Pulmonary artery endothelial cell (primary cell): ENCODE data around the gene PRAME. TPM values are rescaled to one million over a fixed set of nuclear protein-coding genes. Genes with fewer than 3 reads are reported as not detected.
"Not testable (repeated sequence)": the region's sequence is repeated elsewhere in the genome, so short reads cannot be mapped to it uniquely, and the experiment has no call there.

Source experiments
- DNase-seq: peaks from one replicate; pipeline ENCODE4 v3.0.0-alpha.2; 2011; ENCODE audit warnings: low read depth, low spot score
- total RNA-seq: library from RNA; depleted of rRNA; stranded (reverse); fragments of >200 nt; gene quantifications from 2 replicates; pipeline ENCODE4 v1.2.3, GENCODE V29; 2014

The PRAME gene
- total RNA-seq, 1 donor from 2014 or later: not detected

- no peak for DNase-seq
Measured at GRCh38 chr22:22550789-22551434, 8.2 kb downstream of the PRAME start.

DNA sequence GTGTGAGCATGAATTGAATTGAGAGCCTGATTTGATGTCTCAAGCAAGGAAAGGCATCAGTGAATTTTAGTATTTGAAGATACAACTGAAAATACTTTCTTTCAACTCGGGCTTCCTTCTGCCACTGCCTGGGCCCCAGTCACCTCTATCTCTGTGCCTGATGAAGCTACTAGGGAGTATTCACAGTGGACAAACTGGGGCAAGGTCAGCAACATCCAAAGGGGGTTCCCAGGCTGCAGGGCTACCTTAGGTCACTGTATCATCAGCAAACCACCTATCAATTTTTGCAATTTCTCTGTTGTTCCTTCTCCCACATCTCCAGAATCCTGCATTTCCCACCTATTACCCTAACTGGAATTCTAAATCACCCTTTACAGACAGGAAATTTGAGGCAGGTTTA is 10.2 kb downstream of the PRAME start:
- no peak for DNase-seq

DNA sequence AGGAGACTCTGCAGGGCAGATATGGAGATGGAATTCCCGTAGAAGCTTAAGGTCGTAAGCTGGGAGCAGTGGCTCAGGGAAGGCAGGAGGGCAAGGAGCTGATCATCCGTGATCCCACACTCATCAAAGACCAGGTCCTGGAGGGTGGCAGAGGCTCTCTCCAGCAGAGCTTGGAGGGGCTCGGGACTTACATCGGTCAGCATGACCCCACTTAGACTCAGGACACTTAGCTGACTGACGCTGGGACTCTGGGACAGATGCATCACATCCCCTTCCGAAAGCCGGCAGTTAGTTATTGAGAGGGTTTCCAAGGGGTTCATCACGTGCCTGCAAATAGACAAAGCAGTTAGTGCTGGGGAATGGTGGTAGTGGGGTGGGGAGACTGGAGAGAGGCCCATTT is 10.7 kb downstream of the PRAME start:
- no peak for DNase-seq

DNA sequence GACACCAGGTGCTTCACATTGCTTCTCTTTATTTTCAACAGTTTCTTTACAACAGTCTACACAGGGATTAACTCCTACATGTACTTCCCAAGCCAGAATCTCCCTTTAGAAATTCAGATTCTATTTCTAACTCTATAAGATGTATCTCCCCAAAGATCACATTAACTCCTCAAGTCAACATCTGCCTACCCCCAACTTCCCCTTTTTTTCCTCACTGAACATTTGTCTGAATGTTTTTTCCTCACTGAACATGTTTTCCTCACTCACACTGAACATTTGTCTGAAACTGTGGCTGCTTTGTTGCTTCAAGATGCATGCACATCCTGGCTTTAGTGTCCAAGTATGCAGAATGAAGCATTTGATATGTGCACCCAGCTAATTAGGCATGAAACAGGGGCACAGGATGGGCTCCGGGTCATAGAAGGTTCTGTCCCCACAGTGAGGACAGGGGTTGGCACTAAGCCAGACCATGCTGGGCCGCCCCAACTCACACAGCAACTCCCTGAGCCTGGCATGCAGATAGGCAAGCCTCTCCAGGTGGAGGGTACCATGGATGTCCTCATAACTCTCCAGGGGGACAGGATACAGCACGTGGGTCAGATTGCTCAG is 11.3 kb downstream of the PRAME start:
- no peak for DNase-seq

DNA sequence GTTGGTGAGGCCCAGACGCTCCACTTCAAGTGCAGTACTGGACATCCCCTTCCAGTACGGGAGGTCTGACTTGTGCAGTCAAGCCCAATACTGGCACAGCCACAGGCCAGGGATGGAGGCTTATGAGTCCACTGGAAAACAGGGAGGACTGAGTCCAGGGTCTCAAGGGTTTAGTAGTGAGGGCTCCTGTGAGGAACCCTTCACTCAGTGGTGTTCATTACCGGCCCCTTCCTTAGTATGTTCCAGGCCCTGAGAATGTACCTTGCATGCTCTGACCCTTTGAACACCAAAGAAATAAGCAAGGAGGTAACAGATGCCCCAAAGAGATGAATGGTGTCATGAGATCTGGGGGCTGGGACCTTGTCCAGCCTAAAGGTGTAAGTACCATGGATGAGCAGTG is 11.8 kb downstream of the PRAME start:
- no peak for DNase-seq

DNA sequence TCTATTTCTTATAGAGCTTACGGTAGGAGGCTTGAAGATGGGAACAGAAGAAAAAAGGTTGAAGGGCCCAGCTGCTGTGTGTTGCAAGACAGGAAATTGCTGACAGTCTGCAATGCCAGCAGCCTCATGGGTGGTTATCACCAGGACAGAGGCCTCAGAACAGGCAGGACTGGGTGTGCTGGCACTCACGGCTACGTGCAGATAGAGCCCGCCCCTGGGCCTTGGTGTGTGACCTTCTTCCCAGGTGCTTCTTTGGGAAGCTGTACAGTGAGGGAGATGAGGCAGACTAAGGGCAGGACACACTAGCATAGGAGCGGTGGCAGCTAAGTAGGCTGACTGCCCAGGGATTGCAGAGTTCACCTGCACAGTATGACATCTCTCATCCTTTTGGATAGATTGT is 12.6 kb downstream of the PRAME start:
- no peak for DNase-seq

- no peak for DNase-seq
Measured at GRCh38 chr22:22545084-22545483, 14.0 kb downstream of the PRAME start.

DNA sequence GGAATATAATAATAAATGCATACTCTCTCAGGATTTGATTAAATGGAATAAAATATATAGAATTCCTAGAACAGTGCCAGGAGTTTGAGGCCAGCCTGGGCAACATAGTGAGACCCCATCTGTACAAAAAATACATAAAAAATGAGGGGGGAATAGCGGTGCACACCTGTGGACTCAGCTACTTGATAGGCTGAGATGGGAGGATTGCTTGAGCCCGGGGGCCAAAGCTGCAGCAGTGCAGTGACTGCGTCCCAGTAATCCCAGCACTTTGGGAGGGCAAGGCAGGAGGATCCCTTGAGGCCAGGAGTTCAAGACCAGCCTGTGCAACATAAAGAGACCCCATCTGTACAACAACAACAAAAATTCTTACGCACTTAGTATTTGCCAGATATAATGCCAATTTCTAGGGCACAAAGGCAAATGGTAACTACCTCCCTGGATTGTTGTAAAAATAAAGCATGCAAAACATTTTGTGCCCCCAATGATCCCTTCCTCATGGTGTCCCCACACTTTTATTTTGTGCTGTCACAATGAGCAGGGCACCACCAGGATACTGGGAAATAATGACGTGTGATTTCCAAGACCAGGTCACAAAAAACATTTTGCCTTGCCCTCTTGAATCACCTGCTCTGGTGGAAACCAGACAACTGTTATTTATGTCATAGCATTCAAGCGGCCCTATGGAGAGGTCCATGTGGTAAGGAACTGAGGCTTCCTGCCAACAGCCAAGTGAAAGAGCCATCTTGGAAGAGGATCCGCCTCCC is 20.7 kb downstream of the PRAME start:
- no peak for DNase-seq

DNA sequence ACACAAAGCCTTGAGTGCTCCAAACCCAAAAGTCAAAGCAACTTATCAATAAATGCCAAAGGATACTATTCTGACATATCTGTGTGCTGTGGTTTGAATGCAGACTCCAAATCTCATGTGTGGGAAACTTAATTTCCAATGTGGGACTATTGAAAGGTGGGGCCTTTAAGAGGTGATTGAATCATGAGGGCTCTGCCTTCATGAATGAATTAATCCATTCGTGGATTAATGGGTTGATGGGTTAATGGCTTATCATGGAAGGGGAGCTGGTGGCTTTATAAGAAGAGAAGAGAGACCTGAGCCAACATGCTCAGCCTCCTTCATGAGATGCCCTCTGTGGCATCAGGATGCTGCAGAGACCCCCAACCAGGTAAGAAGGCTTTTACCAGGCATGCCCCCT is 22.1 kb downstream of the PRAME start:
- no peak for DNase-seq

DNA sequence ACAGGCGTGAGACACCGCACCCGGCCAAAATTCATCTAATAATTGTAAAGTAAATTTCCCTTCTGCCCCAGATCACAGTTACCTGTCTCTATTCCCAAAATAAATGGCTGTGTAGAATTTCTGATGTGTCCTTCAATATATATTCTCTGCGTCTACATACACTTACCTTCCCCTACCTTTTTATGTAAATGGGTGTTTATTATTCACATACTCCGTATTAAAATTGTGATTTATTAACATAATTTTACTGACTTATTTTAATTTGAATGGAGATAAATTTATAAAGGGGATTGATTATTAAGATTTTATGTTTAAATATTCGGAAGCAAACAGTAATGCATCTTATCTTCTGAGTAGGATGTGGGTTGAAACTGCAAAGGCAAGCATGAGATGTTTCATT is 22.6 kb downstream of the PRAME start:
- DNase-seq: no peak

GRCh38 chr22:22535662-22536061 is 23.4 kb downstream of the PRAME start:
- no peak for DNase-seq

GRCh38 chr22:22534604-22535415 is 24.3 kb downstream of the PRAME start:
- no peak for DNase-seq

DNA sequence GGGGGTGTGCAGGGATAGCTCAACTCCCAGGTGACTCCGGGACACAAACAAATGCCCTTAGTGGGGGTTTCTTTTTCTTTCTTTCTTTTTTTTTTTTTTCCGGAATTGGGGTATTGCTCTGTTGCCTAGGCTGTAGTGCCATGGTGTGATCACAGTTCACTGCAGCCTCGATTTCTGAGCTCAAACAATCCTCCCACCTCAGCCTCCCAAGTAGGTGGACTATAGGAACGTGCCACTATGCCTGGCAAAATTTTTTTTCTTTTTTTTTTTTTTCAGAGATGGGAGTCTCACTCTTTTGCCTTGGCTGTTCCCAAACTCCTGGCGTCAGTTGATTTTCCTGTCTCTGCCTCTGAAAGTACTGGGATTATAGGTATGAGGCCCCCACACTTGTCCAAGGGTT is 25.2 kb downstream of the PRAME start:
- DNase-seq: no peak

DNA sequence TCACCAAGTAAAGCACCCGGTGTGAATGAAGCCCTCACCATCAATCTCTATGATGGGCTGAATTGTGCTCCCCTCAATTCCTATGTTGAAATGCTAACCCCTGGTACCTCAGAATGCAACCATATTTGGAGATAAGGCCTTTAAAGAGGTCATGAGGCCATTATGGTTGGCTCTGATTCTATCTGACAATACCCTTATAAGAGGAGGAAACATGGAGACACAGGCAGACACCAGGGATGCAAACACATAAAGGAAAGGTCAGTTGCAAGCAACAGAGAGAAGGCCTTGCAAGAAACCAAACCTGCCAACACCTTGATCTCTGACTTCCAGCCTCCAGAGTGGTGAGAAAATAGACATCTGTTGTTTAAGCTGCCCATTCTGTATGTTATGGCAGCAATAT is 25.6 kb downstream of the PRAME start:
- no peak for DNase-seq

DNA sequence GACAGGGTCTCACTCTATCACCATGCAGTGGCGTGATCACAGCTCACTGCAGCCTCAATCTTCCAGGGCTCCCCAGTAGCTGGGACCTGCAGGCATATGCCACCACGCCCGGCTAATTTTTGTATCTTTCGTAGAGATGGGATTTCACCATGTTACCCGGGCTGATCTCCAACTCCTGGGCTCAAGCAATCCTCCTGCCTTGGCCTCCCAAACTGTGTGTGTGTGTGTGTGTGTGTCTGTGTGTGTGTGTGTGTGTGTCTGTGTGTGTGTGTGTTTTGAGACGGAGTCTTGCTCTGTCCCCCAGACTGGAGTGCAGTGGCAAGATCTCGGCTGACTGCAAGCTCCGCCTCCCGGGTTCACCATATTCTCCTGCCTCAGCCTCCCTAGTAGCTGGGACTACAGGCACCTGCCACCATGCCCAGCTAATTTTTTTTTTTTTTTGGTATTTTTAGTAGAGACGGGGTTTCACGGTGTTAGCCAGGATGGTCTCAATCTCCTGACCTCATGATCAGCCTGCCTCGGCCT is 26.5 kb downstream of the PRAME start:
- not testable (repeated sequence) for DNase-seq

GRCh38 chr22:22531770-22532546 is 27.1 kb downstream of the PRAME start:
- no peak for DNase-seq

DNA sequence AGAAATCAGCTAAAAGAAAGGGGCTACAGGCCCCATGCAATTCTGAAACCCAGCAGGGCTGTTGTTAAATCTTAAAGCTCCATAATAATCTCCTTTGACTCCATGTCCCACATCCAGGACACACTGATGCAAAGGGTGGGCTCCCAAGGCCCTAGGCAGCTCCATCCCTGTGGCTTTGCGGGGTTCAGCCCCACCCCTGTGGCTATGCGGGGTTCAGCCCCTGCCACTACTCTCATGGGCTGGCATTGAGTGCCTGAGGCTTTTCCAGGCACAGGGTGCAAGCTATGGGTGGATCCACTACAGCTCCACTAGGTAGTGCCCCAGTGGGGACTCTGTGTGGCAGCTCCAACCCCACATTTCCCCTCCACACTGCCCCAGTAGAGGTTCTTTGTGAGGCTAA is 30.3 kb downstream of the PRAME start:
- DNase-seq: no peak

DNA sequence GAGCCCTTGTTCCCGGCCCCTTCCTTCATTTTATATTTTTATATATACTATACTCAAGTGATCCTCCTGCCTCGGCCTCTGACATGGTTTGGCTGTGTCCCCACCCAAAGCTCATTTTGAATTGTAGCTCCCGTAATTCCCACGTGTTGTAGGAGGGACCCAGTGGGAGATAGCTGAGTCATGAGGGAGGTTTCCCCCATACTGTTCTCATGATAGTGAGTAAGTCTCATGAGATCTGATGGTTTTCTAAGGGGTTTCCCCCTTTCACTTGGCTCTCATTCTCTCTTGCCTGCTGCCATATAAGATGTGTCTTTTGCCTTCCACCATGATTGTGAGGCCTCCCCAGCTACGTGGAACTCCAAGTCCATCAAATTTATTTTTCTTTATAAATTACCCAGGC is 31.8 kb downstream of the PRAME start:
- no peak for DNase-seq

DNA sequence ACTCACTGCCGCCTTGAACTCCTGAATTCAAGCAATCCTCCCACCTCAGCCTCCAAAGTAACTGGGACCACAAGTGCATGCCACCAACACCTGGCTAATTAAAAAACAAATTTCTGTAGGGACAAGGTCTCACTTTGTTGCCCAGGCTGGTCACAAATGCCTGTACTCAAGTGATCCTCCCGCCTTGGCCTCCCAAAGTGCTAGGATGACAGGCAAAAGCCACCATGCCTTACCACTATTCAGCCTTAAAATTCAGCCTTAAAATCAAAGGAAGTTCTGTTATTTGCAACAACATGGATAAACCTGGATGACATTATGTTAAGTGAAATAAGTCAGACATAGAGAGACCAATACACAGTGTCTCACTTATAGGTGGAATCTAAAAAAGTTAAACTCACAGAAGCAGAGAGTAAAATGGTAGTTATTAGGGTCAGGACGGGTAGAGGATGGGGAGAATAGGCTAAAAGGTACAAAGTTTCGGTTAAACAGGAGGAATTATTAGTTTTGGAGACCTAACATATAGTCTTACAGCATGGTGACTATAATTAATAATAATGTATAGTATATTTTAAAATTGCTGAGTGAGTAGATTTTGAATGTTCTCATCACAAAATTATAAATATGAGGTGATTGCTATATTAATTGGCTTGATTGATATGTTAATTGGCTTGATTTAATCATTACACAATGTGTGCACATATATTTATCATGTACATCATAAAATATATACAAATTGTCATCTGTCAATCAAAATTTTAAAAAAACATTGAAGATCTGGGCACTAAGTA is 32.7 kb downstream of the PRAME start:
- no peak for DNase-seq

- no peak for DNase-seq
Measured at GRCh38 chr22:22523494-22523893, 35.6 kb downstream of the PRAME start.
